ENCODE results near the gene TMEM131L.
"Not testable (repeated sequence)": the region's sequence is repeated elsewhere in the genome, so short reads cannot be mapped to it uniquely, and the experiment has no call there.

TMEM131L gene

GRCh38 chr4:153545822-153546221, 79.7 kb downstream of the TMEM131L start:
- no peak for DNase-seq

- DNase-seq = no peak
Observed at GRCh38 chr4:153546280-153546679, 80.1 kb downstream of the TMEM131L start.

GRCh38 chr4:153547520-153547919, 81.4 kb downstream of the TMEM131L start:
- DNase-seq = no peak

GRCh38 chr4:153548907-153549306, 82.7 kb downstream of the TMEM131L start:
- DNase-seq = not testable (repeated sequence)

GRCh38 chr4:153549405-153549804, 83.2 kb downstream of the TMEM131L start:
- no peak for DNase-seq

- no peak for DNase-seq
Observed at GRCh38 chr4:153553155-153553818, 87.1 kb downstream of the TMEM131L start.

GRCh38 chr4:153553819-153554170, 87.6 kb downstream of the TMEM131L start:
- no peak for DNase-seq

- DNase-seq = no peak
Observed at GRCh38 chr4:153555730-153556434, 89.7 kb downstream of the TMEM131L start.

GRCh38 chr4:153556435-153556815, 90.3 kb downstream of the TMEM131L start:
- no peak for DNase-seq

- DNase-seq = no peak
Observed at GRCh38 chr4:153560908-153561307, 94.7 kb downstream of the TMEM131L start.

- no peak for DNase-seq
Observed at GRCh38 chr4:153564630-153565525, 98.7 kb downstream of the TMEM131L start.

GRCh38 chr4:153566631-153567150, 100.5 kb downstream of the TMEM131L start:
- no peak for DNase-seq

GRCh38 chr4:153567660-153568059, 101.5 kb downstream of the TMEM131L start:
- DNase-seq = not testable (repeated sequence)

- DNase-seq = no peak
Observed at GRCh38 chr4:153570228-153570973, 104.2 kb downstream of the TMEM131L start.

GRCh38 chr4:153571006-153571545, 104.9 kb downstream of the TMEM131L start:
- no peak for DNase-seq

GRCh38 chr4:153572609-153573008, 106.4 kb downstream of the TMEM131L start:
- no peak for DNase-seq

- DNase-seq = no peak
Observed at GRCh38 chr4:153573221-153573620, 107.1 kb downstream of the TMEM131L start.

- DNase-seq = no peak
Observed at GRCh38 chr4:153573881-153574802, 108.0 kb downstream of the TMEM131L start.

GRCh38 chr4:153576443-153576774, 110.2 kb downstream of the TMEM131L start:
- DNase-seq = no peak

GRCh38 chr4:153577053-153577452, 110.9 kb downstream of the TMEM131L start:
- no peak for DNase-seq

- DNase-seq = no peak
Observed at GRCh38 chr4:153579410-153579809, 113.2 kb downstream of the TMEM131L start.

Measured in NCI-H1417 treated with DMSO at 0.1 percent for 48 hours (cell line).